HG02840 (cell line): ENCODE data around the gene EIF4G1.

Experiments used
- ATAC-seq: cut with Tn5 transposase; IDR thresholded peaks from one replicate; pipeline ENCODE4 v1.9.1; 2021; ENCODE audit warnings: mild to moderate bottlenecking, moderate library complexity, moderate number of reproducible peaks; ENCODE audit not compliant: unreplicated experiment, low FRiP score

Gene EIF4G1

GRCh38 chr3:184349563-184350470, 35.4 kb downstream of the EIF4G1 start:
- ATAC-seq: no peak

- no peak for ATAC-seq
These were observed 36.2 kb downstream of the EIF4G1 start for GRCh38 chr3:184350618-184351017.

GRCh38 chr3:184351511-184352148, 37.2 kb downstream of the EIF4G1 start:
- ATAC-seq: no peak

GRCh38 chr3:184352149-184352785, 37.9 kb downstream of the EIF4G1 start:
- ATAC-seq: no peak

GRCh38 chr3:184352897-184353545, 38.6 kb downstream of the EIF4G1 start:
- no peak for ATAC-seq

GRCh38 chr3:184353546-184353941, 39.1 kb downstream of the EIF4G1 start:
- no peak for ATAC-seq

- no peak for ATAC-seq
These were observed 39.8 kb downstream of the EIF4G1 start for GRCh38 chr3:184354121-184354728.

- ATAC-seq: no peak
These were observed 40.3 kb downstream of the EIF4G1 start for GRCh38 chr3:184354754-184355153.

- no peak for ATAC-seq
These were observed 41.0 kb downstream of the EIF4G1 start for GRCh38 chr3:184355261-184356040.

GRCh38 chr3:184357248-184358123, 43.1 kb downstream of the EIF4G1 start:
- no peak for ATAC-seq

GRCh38 chr3:184358124-184358767, 43.8 kb downstream of the EIF4G1 start:
- ATAC-seq: no peak

- no peak for ATAC-seq
These were observed 44.5 kb downstream of the EIF4G1 start for GRCh38 chr3:184358921-184359350.

GRCh38 chr3:184359610-184360009, 45.2 kb downstream of the EIF4G1 start:
- ATAC-seq: no peak

GRCh38 chr3:184360070-184360928, 45.9 kb downstream of the EIF4G1 start:
- ATAC-seq: no peak

GRCh38 chr3:184360929-184361531, 46.6 kb downstream of the EIF4G1 start:
- peak; percentile 1 for ATAC-seq

- peak; percentile 39 for ATAC-seq
These were observed 47.1 kb downstream of the EIF4G1 start, which contains the start of the genes CLCN2 and POLR2H for GRCh38 chr3:184361532-184361931. Gene CLCN2 (minus strand): TSS chr3:184361605. CDS start chr3:184361479, 126 bp downstream. Gene POLR2H (plus strand): TSS chr3:184361710. CDS start chr3:184363493, 1,783 bp downstream.
